HEK293 (cell line): Measurements from ENCODE around the gene C9orf152.
"Not testable (repeated sequence)": the region's sequence is repeated elsewhere in the genome, so short reads cannot be mapped to it uniquely, and the experiment has no call there.

Source experiments
- CTCF ChIA-PET: fragments of 350-600 bp; formaldehyde crosslinking; extraction: SDS; loops from one replicate; lab custom pipeline; 2021; ENCODE audit warnings: antibody characterized with exemption; lab: Yijun Ruan, JAX
- POLR2A ChIA-PET: fragments of 300-600 bp; formaldehyde crosslinking; extraction: SDS; loops from one replicate; lab custom pipeline; 2020; ENCODE audit warnings: antibody characterized with exemption, inconsistent platforms; lab: Yijun Ruan, JAX
- H3K27ac ChIP-seq: fragments of 200-500 bp; sonication (Bioruptor generic); 2 replicates; pipeline ENCODE4 v1.5.1; 2014; ENCODE audit warnings: low read depth, low read length, control low read depth, inconsistent platforms; ENCODE audit errors: extremely low read depth
- H3K36me3 ChIP-seq, 2 experiments: fragments of 200-500 bp in 1 of 2; sonication (Bioruptor generic) in 1 of 2; 1 replicate in 1 of 2; 2 replicates in 1 of 2; pipeline ENCODE4 v1.5.1; 2014 to 2017; ENCODE audit warnings: inconsistent platforms in 2 of 2, low read length in 2 of 2; ENCODE audit not compliant: control insufficient read depth in 2 of 2, insufficient read depth in 1 of 2
- H3K4me1 ChIP-seq: fragments of 200-500 bp; sonication (Bioruptor generic); 2 replicates; pipeline ENCODE4 v1.5.1; 2014; ENCODE audit warnings: mild to moderate bottlenecking, low read length, inconsistent platforms; ENCODE audit not compliant: control insufficient read depth, insufficient read depth
- H3K4me3 ChIP-seq: 2 replicates; pipeline ENCODE4 v1.5.1; 2011; ENCODE audit warnings: low read depth, mild to moderate bottlenecking, control low read depth, low read length, moderate library complexity
- H3K9me3 ChIP-seq: fragments of 200-500 bp; sonication (Bioruptor generic); 2 replicates; pipeline ENCODE4 v1.5.1; 2014; ENCODE audit warnings: low read depth, low read length, inconsistent platforms; ENCODE audit not compliant: control insufficient read depth, insufficient read depth
- FEZF1 ChIP-seq: fragments of 450-650 bp; formaldehyde crosslinking; IDR thresholded peaks from 2 replicates; pipeline ENCODE4 v1.5.1; 2016; ENCODE audit warnings: missing biosample characterization, missing genetic modification characterization
- GLIS1 ChIP-seq: fragments of 450-650 bp; formaldehyde crosslinking; IDR thresholded peaks from 2 replicates; pipeline ENCODE4 v1.5.1; 2016; ENCODE audit warnings: missing biosample characterization, missing genetic modification characterization
- KLF7 ChIP-seq: fragments of 450-650 bp; formaldehyde crosslinking; IDR thresholded peaks from 2 replicates; pipeline ENCODE4 v1.5.1; 2016; ENCODE audit warnings: missing biosample characterization, missing genetic modification characterization, borderline replicate concordance
- SCRT2 ChIP-seq: fragments of 450-650 bp; formaldehyde crosslinking; IDR thresholded peaks from 2 replicates; pipeline ENCODE4 v1.5.1; 2016; ENCODE audit warnings: missing biosample characterization, missing genetic modification characterization
- ZBTB17 ChIP-seq: fragments of 450-650 bp; formaldehyde crosslinking; IDR thresholded peaks from 2 replicates; pipeline ENCODE4 v1.5.1; 2016; ENCODE audit warnings: missing biosample characterization, missing genetic modification characterization
- ZEB2 ChIP-seq: fragments of 450-650 bp; formaldehyde crosslinking; IDR thresholded peaks from 2 replicates; pipeline ENCODE4 v1.5.1; 2016; ENCODE audit warnings: missing biosample characterization, missing genetic modification characterization
- ZNF211 ChIP-seq: fragments of 450-650 bp; formaldehyde crosslinking; IDR thresholded peaks from 2 replicates; pipeline ENCODE4 v1.5.1; 2016; ENCODE audit warnings: low read depth, missing biosample characterization, missing genetic modification characterization
- ZNF221 ChIP-seq: fragments of 450-650 bp; formaldehyde crosslinking; IDR thresholded peaks from 2 replicates; pipeline ENCODE4 v1.5.1; 2017; ENCODE audit warnings: missing biosample characterization, missing genetic modification characterization, borderline replicate concordance
- ZNF335 ChIP-seq: fragments of 450-650 bp; formaldehyde crosslinking; conservative IDR thresholded peaks from 2 replicates; pipeline ENCODE4 v1.5.1; 2016; ENCODE audit warnings: missing biosample characterization, missing genetic modification characterization
- ZNF341 ChIP-seq: fragments of 450-650 bp; formaldehyde crosslinking; IDR thresholded peaks from 2 replicates; pipeline ENCODE4; 2016; ENCODE audit warnings: low read depth, missing biosample characterization, missing genetic modification characterization
- ZNF423 ChIP-seq: fragments of 450-650 bp; formaldehyde crosslinking; IDR thresholded peaks from 2 replicates; pipeline ENCODE4 v1.5.1; 2016; ENCODE audit warnings: missing biosample characterization, missing genetic modification characterization
- ZNF830 ChIP-seq: fragments of 450-650 bp; IDR thresholded peaks from 2 replicates; pipeline ENCODE4 v1.5.0; 2018; ENCODE audit warnings: missing biosample characterization, missing genetic modification characterization, low read depth, mild to moderate bottlenecking, moderate library complexity
- ZSCAN30 ChIP-seq: fragments of 450-650 bp; IDR thresholded peaks from 2 replicates; pipeline ENCODE4 v1.5.1; 2018; ENCODE audit warnings: missing biosample characterization, mild to moderate bottlenecking, missing genetic modification characterization, moderate library complexity
- TF ChIP-seq, protein P1 (sequence below): fragments of 450-650 bp; formaldehyde crosslinking; IDR thresholded peaks from 2 replicates; pipeline ENCODE4 v1.5.1; 2016; ENCODE audit warnings: missing biosample characterization, missing genetic modification characterization
- TF ChIP-seq, protein P2 (sequence below): fragments of 450-650 bp; formaldehyde crosslinking; IDR thresholded peaks from 2 replicates; pipeline ENCODE4 v1.5.1; 2016; ENCODE audit warnings: missing biosample characterization, missing genetic modification characterization
- TF ChIP-seq, protein P3 (sequence below): fragments of 450-650 bp; formaldehyde crosslinking; IDR thresholded peaks from 2 replicates; pipeline ENCODE4 v1.5.1; 2017; ENCODE audit warnings: missing biosample characterization, missing genetic modification characterization

Gene C9orf152

DNA sequence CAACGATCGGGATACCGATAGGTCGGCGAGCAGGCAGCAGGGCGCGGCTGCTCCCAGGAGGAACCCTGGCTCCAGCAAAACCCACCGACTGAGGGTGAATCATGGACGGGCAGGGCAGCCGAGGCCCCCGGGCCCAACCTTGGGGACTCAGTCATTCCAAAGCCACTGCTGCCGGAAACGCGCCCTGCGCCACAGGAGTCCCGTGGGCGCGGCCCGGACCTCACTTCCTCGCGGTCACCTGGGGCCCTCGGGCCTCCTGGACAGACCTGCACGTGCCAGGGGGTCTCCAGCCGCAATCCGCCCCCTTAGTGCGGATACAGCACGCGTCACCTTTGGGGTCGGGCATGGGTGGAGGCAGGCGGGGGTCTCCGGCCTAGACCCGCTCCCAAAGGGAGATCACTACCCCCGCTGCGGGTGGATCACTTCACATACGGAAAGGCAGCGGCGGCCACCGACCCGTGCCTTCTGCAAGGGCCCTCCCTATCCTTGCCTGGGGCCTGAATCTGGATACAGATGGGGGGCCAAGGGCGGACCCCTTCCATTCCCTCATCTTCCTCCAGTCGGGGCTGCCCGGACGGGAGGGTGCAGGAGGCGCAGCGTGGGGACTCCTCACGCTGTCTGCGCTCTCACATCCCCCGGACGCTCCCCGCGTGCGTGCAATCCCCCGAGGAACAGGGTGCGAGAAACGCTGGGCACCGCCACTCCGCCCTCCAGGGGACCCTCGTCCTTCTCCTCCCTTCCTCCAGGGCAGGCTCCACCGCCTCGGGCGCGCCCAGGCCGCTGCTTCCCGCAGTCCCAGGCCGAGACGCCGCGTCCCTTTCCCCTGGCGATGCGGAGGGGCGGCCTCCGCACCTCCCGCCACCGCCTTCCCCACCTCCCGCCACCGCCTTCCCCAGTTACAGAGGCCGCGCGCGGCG, 47.8 kb upstream of the C9orf152 start (continued):
- TF ChIP-seq, protein P1, sequence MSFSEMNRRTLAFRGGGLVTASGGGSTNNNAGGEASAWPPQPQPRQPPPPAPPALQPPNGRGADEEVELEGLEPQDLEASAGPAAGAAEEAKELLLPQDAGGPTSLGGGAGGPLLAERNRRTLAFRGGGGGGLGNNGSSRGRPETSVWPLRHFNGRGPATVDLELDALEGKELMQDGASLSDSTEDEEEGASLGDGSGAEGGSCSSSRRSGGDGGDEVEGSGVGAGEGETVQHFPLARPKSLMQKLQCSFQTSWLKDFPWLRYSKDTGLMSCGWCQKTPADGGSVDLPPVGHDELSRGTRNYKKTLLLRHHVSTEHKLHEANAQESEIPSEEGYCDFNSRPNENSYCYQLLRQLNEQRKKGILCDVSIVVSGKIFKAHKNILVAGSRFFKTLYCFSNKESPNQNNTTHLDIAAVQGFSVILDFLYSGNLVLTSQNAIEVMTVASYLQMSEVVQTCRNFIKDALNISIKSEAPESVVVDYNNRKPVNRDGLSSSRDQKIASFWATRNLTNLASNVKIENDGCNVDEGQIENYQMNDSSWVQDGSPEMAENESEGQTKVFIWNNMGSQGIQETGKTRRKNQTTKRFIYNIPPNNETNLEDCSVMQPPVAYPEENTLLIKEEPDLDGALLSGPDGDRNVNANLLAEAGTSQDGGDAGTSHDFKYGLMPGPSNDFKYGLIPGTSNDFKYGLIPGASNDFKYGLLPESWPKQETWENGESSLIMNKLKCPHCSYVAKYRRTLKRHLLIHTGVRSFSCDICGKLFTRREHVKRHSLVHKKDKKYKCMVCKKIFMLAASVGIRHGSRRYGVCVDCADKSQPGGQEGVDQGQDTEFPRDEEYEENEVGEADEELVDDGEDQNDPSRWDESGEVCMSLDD (tag by site-specific recombination), result 0 out of 2 replicates have a peak, but pooled peaks have one; percentile 15
- TF ChIP-seq ZNF423 (tag by site-specific recombination) (peak; percentile 86), GLIS1 (tag by site-specific recombination) (peak; percentile 87), ZEB2 (tag by site-specific recombination) (peak; percentile 44; the same call in 1 of the 2 replicates), ZNF341 (tag by site-specific recombination) (peak; percentile 17; the same call in 1 of the 2 replicates)

DNA sequence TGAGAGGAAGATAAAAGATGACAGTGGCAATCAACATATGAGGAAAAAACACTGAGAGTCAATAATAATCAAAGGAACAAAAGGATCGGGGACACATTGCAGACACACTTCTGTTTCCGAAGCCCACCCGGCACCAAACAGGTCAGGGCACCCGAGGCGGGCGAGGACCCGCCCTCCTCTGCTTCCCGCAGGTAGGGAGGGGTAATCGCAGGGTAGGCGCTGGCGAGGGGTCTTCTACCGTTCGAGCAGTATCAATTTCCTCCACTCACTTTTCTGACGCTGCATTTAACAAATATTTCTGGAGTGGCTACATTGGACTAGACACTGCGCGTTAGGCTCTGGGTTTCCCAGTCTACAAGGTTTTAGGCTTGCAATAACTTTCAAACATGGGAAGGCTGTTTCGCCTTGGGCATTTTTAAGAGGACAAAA, 47.1 kb upstream of the C9orf152 start:
- TF ChIP-seq ZBTB17 (peak; percentile 60; the same call in 1 of the 2 replicates), KLF7 (no peak), ZNF830 (no peak)
- TF ChIP-seq, all 188 proteins: peak for 1
- Histone ChIP-seq H3K4me3 (peak overlapping the region; percentile 87), H3K9me3 (no peaks in the 10 kb centered on the region), H3K27ac (peak overlapping the region; percentile 95), H3K36me3 (peaks cover 0 to 7% of the 10 kb centered on the region in 2 experiments; a peak in 2 of 3 replicates), H3K4me1 (0 out of 2 replicates have a peak, but pooled peaks cover 2% of the 10 kb centered on the region)
- CTCF ChIA-PET, result no interaction called here
- POLR2A ChIA-PET, result no interaction called here

DNA sequence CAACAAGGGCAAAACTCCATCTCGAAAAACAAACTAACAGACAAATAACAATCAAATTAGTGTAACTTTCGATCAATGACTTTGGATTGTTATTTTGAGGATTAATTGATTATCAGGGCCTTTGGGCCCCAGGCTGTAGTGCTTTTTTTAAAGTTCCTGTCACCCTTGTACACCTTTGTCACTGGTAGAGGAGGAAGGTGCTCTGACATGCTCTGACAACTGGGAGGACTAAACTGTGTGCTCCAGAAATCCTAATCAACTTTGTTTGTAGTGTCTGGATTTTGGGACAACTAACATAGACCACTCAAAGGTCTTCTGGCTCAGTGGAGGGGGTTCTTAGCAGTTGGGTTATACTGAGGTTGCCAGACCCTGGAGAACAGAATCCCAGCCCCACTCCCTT, 46.5 kb upstream of the C9orf152 start:
- Histone ChIP-seq H3K36me3 (peaks cover 0 to 13% of the 10 kb centered on the region in 2 experiments; a peak in 2 of 3 replicates), H3K27ac (no peak overlapping the region), H3K4me1 (0 out of 2 replicates have a peak, but pooled peaks cover 2% of the 10 kb centered on the region), H3K9me3 (no peaks in the 10 kb centered on the region), H3K4me3 (peak overlapping the region; percentile 87)
- ChIA-PET CTCF (no interaction called here), POLR2A (no interaction called here)
- TF ChIP-seq ZNF335, result no peak
- TF ChIP-seq, protein P2, sequence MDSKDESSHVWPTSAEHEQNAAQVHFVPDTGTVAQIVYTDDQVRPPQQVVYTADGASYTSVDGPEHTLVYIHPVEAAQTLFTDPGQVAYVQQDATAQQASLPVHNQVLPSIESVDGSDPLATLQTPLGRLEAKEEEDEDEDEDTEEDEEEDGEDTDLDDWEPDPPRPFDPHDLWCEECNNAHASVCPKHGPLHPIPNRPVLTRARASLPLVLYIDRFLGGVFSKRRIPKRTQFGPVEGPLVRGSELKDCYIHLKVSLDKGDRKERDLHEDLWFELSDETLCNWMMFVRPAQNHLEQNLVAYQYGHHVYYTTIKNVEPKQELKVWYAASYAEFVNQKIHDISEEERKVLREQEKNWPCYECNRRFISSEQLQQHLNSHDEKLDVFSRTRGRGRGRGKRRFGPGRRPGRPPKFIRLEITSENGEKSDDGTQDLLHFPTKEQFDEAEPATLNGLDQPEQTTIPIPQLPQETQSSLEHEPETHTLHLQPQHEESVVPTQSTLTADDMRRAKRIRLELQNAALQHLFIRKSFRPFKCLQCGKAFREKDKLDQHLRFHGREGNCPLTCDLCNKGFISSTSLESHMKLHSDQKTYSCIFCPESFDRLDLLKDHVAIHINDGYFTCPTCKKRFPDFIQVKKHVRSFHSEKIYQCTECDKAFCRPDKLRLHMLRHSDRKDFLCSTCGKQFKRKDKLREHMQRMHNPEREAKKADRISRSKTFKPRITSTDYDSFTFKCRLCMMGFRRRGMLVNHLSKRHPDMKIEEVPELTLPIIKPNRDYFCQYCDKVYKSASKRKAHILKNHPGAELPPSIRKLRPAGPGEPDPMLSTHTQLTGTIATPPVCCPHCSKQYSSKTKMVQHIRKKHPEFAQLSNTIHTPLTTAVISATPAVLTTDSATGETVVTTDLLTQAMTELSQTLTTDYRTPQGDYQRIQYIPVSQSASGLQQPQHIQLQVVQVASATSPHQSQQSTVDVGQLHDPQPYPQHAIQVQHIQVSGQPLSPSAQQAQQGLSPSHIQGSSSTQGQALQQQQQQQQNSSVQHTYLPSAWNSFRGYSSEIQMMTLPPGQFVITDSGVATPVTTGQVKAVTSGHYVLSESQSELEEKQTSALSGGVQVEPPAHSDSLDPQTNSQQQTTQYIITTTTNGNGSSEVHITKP (tag by site-specific recombination), result peak; percentile 63

DNA sequence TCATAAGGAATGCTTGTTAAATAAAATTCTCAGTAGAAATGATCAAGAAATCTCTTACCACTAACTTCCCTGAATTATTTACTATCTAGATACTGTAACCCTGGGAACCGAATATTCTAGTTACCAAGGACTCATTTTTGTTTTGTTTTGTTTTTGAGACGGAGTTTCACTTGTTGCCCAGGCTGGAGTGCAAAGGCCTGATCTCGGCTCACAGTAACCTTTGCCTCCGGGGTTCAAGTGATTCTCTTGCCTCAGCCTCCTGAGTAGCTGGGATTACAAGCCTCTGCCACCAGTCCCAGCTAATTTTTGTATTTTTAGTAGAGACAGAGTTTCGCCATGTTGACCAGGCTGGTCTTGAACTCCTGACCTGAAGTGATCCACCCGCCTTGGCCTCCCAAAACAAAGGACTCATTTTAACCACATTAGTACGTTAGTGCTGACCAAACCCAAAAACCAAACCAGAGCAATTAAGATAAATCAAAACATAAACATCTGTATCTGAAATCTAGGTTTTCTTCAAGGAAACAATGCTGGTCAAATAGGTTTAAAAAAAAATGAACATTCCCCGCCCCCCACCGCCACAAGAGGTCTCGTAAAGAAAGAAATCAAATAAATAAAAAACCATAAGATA, 44.7 kb upstream of the C9orf152 start:
- Histone ChIP-seq H3K36me3 (peaks cover 0 to 28% of the 10 kb centered on the region in 2 experiments; a peak in 2 of 3 replicates), H3K4me3 (no peak overlapping the region), H3K27ac (no peak overlapping the region), H3K9me3 (no peaks in the 10 kb centered on the region), H3K4me1 (0 out of 2 replicates have a peak, but pooled peaks cover 2% of the 10 kb centered on the region)
- ChIA-PET POLR2A (interaction anchor here (0.6 kb wide), 1 partner anchor 11 kb away, joined by 3 read pairs; no protein-coding TSS in a partner anchor), CTCF (no interaction called here)
- TF ChIP-seq FEZF1 (tag by site-specific recombination), result peak; percentile 24; the same call in 1 of the 2 replicates
- TF ChIP-seq ZSCAN30 (tag by site-specific recombination), result no peak
- TF ChIP-seq SCRT2, result peak; percentile 48
- TF ChIP-seq, protein P3, sequence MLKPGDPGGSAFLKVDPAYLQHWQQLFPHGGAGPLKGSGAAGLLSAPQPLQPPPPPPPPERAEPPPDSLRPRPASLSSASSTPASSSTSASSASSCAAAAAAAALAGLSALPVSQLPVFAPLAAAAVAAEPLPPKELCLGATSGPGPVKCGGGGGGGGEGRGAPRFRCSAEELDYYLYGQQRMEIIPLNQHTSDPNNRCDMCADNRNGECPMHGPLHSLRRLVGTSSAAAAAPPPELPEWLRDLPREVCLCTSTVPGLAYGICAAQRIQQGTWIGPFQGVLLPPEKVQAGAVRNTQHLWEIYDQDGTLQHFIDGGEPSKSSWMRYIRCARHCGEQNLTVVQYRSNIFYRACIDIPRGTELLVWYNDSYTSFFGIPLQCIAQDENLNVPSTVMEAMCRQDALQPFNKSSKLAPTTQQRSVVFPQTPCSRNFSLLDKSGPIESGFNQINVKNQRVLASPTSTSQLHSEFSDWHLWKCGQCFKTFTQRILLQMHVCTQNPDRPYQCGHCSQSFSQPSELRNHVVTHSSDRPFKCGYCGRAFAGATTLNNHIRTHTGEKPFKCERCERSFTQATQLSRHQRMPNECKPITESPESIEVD (tag by site-specific recombination), result peak; percentile 32; the same call in 1 of the 2 replicates
- TF ChIP-seq ZNF221 (tag by site-specific recombination), result no peak
- TF ChIP-seq ZNF211, result no peak
- TF ChIP-seq, all 188 proteins: peak for 3

DNA sequence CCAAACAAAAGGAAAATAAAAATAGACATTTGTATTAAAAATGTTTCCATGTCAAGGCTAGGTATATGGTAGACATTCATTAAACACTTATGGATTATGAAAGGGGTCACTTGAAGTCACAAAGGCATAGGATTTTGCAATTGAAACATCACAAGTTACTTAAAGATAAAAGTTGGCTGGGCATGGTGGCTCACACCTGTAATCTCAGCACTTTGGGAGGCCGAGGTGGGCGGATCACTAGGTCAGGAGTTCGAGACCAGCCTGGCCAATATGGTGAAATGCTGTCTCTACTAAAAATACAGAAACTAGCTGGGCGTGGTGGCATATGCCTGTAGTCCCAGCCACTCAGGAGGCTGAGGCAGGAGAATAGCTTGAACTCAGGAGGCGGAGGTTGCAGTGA, 43.8 kb upstream of the C9orf152 start:
- CTCF ChIA-PET, result not testable (repeated sequence)

More for the DNA sequence above, 43.8 kb upstream of the C9orf152 start:
- H3K27ac ChIP-seq, POLR2A ChIA-PET, H3K9me3 ChIP-seq, H3K4me1 ChIP-seq, H3K4me3 ChIP-seq: not testable (repeated sequence)
- peaks cover 0 to 37% of the 10 kb centered on the region in 2 experiments; a peak in 2 of 3 replicates for H3K36me3 ChIP-seq
